Nephron (organoid): Measurements from ENCODE around the gene IL36B.

Source experiments
- H3K27ac Mint-ChIP-seq, 3 experiments: 2 replicates each; pipeline ENCODE4 v1.8.0; 2020; ENCODE audit warnings: mixed read lengths in 3 of 3, mild to moderate bottlenecking in 2 of 3, moderate library complexity in 1 of 3
- H3K27me3 Mint-ChIP-seq: 2 replicates; pipeline ENCODE4 v1.8.0; 2021; ENCODE audit warnings: low read depth, mild to moderate bottlenecking, moderate library complexity, mixed read lengths
- H3K36me3 Mint-ChIP-seq: 2 replicates; pipeline ENCODE4 v1.8.0; 2020; ENCODE audit warnings: low read depth, mixed read lengths
- H3K4me1 Mint-ChIP-seq: 2 replicates; pipeline ENCODE4 v1.8.0; 2020; ENCODE audit warnings: mixed read lengths
- H3K4me3 Mint-ChIP-seq, 3 experiments: 2 replicates each; pipeline ENCODE4 v1.8.0; 2020; ENCODE audit warnings: mild to moderate bottlenecking in 3 of 3, mixed read lengths in 3 of 3, moderate library complexity in 2 of 3
- H3K9me3 Mint-ChIP-seq: 2 replicates; pipeline ENCODE4 v1.8.0; 2020; ENCODE audit warnings: mixed read lengths
- TF ChIP-seq, protein P1 (sequence below), 3 experiments: fragments of 200-600 bp; sonication (generic); IDR thresholded peaks; one replicate each; pipeline ENCODE4 v1.5.0; 2021; ENCODE audit warnings: antibody characterized with exemption in 3 of 3; ENCODE audit not compliant: unreplicated experiment in 3 of 3

The IL36B gene

DNA sequence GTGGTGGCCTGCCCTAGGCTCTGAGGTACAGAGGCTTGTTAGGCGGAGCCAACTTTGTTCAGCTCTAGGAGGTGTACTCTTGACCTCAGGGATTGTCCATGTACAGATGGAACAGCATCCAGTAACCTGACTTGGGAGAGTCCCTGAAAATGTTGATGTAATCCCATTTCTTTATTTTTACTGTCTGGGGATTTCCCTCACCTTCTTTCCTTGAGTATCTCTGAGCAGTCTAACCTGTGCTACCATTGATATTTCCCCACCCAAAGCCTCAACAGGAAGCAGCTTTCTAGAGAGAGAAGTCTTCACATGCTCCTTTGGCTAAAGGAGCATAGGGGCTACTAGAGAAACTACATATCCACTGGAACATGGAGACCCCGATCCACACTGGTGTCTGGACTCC is 37.0 kb downstream of the IL36B start:
- Mint-ChIP-seq H3K36me3 (no peaks in the 10 kb centered on the region), H3K4me3 (no peak overlapping the region), H3K27ac (no peak overlapping the region), H3K9me3 (peaks cover 7% of the 10 kb centered on the region), H3K27me3 (peaks cover 29% of the 10 kb centered on the region), H3K4me1 (no peaks in the 10 kb centered on the region)
- TF ChIP-seq, protein P1, sequence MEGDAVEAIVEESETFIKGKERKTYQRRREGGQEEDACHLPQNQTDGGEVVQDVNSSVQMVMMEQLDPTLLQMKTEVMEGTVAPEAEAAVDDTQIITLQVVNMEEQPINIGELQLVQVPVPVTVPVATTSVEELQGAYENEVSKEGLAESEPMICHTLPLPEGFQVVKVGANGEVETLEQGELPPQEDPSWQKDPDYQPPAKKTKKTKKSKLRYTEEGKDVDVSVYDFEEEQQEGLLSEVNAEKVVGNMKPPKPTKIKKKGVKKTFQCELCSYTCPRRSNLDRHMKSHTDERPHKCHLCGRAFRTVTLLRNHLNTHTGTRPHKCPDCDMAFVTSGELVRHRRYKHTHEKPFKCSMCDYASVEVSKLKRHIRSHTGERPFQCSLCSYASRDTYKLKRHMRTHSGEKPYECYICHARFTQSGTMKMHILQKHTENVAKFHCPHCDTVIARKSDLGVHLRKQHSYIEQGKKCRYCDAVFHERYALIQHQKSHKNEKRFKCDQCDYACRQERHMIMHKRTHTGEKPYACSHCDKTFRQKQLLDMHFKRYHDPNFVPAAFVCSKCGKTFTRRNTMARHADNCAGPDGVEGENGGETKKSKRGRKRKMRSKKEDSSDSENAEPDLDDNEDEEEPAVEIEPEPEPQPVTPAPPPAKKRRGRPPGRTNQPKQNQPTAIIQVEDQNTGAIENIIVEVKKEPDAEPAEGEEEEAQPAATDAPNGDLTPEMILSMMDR (IDR thresholded peaks at IDR 0.05; ENCODE audit: unreplicated experiment in 3 of 3): no peak

DNA sequence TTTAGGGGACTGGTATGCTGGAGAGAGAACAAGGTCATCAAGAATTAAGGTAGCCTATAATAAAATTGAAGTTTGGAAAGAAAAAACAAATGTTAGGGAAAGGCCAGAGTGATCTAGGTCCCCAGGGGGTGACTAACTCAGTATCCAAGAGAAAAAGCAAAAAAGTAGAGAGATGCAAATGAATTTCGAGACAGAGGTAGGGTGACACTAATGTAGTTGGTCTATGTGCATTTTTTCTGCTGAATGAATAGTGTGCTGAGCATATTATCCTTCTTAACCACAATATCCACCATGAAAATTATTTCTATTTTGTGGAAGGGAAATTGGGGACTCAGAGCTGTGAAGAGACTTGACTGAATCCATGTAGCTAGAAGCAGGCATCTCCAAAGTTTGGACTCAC is 37.6 kb downstream of the IL36B start:
- H3K27me3 Mint-ChIP-seq: peaks cover 29% of the 10 kb centered on the region
- H3K4me3 Mint-ChIP-seq: no peak overlapping the region
- TF ChIP-seq, protein P1 (IDR thresholded peaks at IDR 0.05; ENCODE audit: unreplicated experiment in 3 of 3): no peak
- H3K9me3 Mint-ChIP-seq: peaks cover 7% of the 10 kb centered on the region
- no peaks in the 10 kb centered on the region for H3K36me3 Mint-ChIP-seq
- H3K27ac Mint-ChIP-seq: no peak overlapping the region
- no peaks in the 10 kb centered on the region for H3K4me1 Mint-ChIP-seq

DNA sequence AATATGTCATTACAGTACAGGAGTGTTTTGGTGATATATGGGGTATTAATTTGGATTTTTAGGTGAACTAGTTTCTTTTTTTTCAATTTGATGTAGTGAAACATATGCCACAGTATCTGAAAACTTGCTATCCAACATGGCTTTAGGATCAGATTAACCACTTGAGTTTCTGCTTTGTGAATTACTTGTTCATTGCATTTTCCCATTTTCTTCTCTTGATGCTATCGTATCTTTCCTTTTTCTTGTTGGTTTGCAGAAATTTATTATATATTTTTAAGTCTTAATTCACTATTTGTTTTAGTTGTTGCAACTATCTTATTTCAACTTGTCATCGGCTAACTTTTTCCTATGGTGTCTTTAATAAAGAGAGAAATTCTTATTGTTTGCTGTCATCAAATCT is 38.6 kb downstream of the IL36B start:
- Mint-ChIP-seq H3K4me3 (no peak overlapping the region), H3K27me3 (peaks cover 29% of the 10 kb centered on the region), H3K4me1 (no peaks in the 10 kb centered on the region), H3K27ac (no peak overlapping the region), H3K9me3 (peaks cover 7% of the 10 kb centered on the region), H3K36me3 (no peaks in the 10 kb centered on the region)
- TF ChIP-seq, protein P1 (IDR thresholded peaks at IDR 0.05; ENCODE audit: unreplicated experiment in 3 of 3): no peak

DNA sequence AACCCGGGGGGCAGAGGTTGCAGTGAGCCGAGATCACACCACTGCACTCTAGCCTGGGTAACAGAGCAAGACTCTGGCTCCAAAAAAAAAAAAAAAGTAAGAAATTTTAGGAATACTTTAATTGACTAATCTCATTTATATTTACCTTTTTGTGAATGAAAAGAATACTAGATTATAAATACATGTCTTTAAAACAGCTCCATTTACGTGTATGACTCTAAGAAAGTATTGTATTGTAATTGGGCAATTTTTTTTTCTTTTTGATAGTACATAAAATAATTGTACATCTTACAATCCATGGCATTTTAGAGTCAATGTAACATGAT is 39.4 kb downstream of the IL36B start:
- Mint-ChIP-seq H3K9me3 (peaks cover 4% of the 10 kb centered on the region), H3K36me3 (no peaks in the 10 kb centered on the region), H3K27me3 (peaks cover 25% of the 10 kb centered on the region), H3K27ac (no peak overlapping the region), H3K4me3 (no peak overlapping the region), H3K4me1 (no peaks in the 10 kb centered on the region)
- TF ChIP-seq, protein P1 (IDR thresholded peaks at IDR 0.05; ENCODE audit: unreplicated experiment in 3 of 3): no peak

DNA sequence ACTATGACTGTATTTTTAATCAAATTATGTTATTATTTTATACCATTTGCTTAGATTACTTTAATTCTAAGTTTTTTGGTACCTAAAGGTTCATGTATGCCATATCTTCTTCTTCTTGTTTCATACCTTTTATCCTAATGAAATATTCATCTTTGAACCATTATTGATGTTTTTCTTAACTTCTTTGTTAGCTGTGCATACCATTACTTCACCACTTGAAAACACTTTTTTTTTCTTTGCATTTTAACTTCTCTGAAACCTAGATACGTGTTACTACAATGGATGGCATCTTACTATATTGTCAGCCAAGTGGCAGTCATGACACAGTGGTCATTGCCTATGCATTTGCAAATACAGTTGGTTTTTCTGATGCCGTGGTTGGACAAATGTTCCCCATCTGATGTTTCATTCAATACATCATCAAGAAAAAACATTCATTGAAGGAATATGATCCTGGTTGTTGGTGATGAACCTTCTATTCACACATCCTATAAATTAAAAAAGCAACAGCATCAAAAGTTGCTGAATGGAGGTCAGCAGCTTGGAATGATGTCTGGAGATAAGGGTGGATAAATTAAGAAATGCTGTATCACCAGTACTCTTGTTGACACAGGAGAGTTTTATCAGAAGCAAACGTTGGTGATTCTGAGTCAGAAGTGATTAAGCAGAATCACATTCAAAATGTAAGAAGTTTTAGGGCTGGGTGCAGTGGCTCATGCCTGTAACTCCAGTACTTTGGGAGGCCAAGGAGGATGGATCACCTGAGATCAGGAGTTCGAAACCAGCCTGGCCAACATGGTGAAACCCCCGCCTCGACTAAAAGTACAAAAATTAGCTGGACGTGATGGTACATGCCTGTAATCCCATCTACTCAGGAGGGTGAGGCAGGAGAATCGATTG is 40.0 kb downstream of the IL36B start:
- no peak overlapping the region for H3K27ac Mint-ChIP-seq
- H3K27me3 Mint-ChIP-seq: peaks cover 22% of the 10 kb centered on the region
- no peaks in the 10 kb centered on the region for H3K36me3 Mint-ChIP-seq
- no peak overlapping the region for H3K4me3 Mint-ChIP-seq
- peaks cover 3% of the 10 kb centered on the region for H3K9me3 Mint-ChIP-seq
- no peaks in the 10 kb centered on the region for H3K4me1 Mint-ChIP-seq
- TF ChIP-seq, protein P1 (IDR thresholded peaks at IDR 0.05; ENCODE audit: unreplicated experiment in 3 of 3): no peak

DNA sequence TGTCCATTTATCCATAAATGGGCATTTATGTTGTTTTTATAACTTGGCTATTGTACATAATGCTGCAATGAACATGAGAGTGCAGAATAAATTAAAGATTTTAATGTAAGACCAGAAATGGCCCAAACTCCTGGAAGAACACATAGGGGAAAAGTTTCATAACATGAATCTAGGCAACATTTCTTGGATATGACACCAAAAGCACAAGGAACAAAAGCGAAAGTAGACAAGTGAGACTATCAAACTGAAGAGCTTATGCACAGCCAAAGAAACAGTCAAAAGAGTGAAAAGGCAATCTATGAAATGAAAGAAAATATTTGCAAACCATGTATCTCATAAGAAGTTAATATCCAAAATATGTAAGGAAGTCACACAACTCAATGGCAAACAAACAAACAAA is 41.6 kb downstream of the IL36B start:
- TF ChIP-seq, protein P1 (IDR thresholded peaks at IDR 0.05; ENCODE audit: unreplicated experiment in 3 of 3): no peak
- Mint-ChIP-seq H3K27me3 (peaks cover 16% of the 10 kb centered on the region), H3K27ac (no peak overlapping the region), H3K9me3 (peaks cover 3% of the 10 kb centered on the region), H3K36me3 (no peaks in the 10 kb centered on the region), H3K4me1 (no peaks in the 10 kb centered on the region), H3K4me3 (no peak overlapping the region)
